22Rv1 (cell line): ENCODE results near the gene MDM4.
A peak's percentile ranks its signal among the peaks of the same experiment; 100 is the strongest.

Experiments used
- H3K27ac ChIP-seq: fragments of 450-650 bp; 2 replicates; pipeline ENCODE4 v1.5.1; 2017
- ZFX ChIP-seq: fragments of 450-650 bp; IDR thresholded peaks from 2 replicates; pipeline ENCODE4 v1.6.1; 2017; ENCODE audit warnings: antibody characterized with exemption, borderline replicate concordance
- TF ChIP-seq, protein P1 (sequence below): fragments of 450-650 bp; IDR thresholded peaks from 2 replicates; pipeline ENCODE4 v1.5.1; 2017; ENCODE audit warnings: mild to moderate bottlenecking

Gene MDM4

DNA sequence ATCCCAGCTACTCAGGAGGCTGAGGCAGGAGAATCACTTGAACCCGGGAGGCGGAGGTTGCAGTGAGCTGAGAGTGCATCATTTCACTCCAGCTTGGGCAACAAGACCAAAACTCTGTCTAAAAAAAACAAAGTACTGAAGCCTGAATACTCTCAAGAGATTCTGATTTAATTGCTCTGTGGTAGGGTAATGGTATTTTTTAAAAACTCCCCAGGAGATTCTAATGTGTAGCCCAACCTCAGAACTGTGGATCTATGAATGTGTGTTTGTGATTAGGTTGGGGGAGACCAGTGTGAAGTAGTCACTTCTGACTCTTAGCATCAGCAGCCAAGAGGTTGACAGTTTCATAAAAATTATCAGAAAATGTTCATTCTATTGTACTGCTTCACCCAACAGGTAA lies 43.5 kb upstream of the MDM4 start:
- TF ChIP-seq, protein P1, sequence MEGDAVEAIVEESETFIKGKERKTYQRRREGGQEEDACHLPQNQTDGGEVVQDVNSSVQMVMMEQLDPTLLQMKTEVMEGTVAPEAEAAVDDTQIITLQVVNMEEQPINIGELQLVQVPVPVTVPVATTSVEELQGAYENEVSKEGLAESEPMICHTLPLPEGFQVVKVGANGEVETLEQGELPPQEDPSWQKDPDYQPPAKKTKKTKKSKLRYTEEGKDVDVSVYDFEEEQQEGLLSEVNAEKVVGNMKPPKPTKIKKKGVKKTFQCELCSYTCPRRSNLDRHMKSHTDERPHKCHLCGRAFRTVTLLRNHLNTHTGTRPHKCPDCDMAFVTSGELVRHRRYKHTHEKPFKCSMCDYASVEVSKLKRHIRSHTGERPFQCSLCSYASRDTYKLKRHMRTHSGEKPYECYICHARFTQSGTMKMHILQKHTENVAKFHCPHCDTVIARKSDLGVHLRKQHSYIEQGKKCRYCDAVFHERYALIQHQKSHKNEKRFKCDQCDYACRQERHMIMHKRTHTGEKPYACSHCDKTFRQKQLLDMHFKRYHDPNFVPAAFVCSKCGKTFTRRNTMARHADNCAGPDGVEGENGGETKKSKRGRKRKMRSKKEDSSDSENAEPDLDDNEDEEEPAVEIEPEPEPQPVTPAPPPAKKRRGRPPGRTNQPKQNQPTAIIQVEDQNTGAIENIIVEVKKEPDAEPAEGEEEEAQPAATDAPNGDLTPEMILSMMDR = no peak
- no peak for TF ChIP-seq ZFX
- H3K27ac ChIP-seq = no peak overlapping the region

DNA sequence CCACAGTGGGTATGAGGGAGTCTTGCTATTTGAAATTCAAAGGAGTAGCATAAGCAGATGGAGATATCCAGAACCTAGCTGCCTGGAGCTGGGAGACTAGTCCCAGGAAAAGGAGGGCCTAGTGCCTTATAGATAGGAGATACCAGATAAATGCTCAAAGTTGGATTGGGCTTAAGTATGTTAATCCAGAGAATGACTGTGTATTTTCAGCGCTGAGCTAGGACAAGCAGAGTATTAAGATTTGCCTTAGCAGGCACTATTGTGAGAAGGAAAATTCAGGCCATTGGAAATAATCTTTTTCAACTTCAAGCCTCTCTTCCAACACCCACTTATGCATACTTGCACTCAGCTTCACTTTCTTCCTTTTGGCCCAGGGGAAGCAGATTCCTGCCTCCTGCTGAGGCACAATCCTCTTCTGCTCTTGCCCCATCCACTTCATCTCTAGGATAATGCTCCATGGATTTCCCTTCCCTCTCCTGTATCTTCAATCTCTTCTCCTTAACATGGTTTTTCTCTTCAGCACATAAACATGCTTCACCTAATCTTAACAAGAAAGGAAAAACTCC lies 42.7 kb upstream of the MDM4 start:
- H3K27ac ChIP-seq = no peak overlapping the region
- TF ChIP-seq, protein P1 = no peak
- no peak for TF ChIP-seq ZFX

DNA sequence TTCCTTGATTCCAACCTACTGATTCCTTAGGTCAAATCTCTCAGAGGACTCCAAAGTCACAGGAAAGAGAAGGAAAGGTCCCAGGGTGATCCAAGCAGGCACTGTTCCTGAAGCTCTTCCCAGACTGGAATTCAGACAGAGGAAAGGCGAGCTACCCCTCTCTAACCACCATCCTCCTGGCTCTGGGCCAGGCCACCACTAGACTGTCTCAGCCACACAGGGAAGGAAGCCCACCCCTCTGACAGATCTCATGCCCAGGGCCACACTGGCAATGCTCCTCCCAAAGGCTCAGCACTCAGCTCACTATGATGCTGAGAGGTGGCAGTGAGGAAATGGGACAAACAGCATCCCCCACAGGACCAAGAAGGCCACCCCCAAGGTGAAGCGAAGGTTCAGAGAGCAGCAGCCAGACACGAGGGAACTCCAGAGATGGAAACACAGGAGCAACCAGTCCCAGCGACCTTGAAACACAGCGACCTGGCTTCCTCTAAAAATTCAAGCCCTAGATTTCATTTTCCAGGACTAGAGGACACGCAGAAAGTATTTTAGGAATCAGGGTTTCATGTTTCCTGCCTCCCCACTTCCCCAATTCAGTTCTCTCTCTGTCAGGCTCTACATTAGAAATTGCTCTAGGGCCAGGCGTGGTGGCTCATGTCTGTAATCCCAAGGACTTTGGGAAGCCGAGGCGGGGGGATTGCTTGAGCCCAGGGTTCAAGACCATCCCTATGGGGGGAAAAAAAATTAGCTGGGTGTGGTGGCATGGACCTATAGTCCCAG lies 40.4 kb upstream of the MDM4 start:
- no peak for TF ChIP-seq ZFX
- TF ChIP-seq, protein P1 = no peak
- no peak overlapping the region for H3K27ac ChIP-seq

DNA sequence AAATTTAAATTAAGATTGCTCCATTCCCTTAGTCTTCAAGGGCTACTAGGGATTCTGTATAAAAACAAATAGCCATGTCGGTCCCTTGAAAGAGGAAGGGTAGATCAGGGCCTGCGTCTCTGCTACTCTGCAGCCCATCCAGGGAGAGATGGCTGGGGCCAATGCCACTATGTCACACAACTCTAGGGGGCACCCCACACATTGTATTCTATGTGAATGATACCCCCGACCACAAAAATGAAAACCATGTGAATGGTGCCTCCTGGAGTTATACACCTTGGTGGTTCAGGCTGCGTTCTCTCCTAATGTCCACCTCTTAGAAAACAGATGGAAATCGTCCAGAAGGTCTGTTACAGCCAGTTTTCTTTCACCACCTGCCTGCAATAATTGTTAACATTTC lies 39.6 kb upstream of the MDM4 start:
- TF ChIP-seq, protein P1 = no peak
- no peak for TF ChIP-seq ZFX
- H3K27ac ChIP-seq = no peak overlapping the region

DNA sequence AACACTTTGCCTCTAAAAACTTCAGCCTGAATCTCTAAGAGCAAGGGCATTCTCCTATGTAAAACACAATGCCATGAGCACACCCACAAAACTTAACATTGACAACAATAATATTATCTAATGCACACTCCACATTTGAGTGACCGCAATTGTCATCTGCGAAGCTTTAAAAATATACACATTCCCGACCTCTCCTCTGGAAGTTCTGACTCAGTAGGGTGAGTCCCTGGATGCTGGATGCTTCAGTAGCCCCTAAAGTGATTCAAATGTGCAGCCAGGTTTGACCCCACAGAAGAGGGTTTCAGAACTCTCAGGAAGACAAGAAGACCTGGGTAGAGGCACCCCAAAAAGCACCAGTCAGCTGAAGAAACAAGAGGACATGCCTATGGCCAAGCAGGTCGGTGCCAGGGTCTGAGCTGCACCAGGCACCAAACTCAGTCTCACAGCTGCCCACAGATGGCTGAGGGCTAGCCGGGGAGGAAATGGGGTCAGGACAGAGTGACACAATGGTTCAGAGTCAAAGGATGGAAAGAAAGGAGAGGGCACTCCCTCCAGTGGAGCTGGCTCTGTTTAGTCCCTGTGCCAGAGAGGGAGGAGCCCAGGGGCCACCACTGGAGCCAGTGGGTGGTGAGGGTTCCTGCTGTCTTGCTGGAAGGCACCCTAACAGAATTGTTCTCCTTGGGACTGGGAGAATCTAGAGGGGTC lies 39.0 kb upstream of the MDM4 start:
- no peak overlapping the region for H3K27ac ChIP-seq
- TF ChIP-seq, protein P1 = no peak

DNA sequence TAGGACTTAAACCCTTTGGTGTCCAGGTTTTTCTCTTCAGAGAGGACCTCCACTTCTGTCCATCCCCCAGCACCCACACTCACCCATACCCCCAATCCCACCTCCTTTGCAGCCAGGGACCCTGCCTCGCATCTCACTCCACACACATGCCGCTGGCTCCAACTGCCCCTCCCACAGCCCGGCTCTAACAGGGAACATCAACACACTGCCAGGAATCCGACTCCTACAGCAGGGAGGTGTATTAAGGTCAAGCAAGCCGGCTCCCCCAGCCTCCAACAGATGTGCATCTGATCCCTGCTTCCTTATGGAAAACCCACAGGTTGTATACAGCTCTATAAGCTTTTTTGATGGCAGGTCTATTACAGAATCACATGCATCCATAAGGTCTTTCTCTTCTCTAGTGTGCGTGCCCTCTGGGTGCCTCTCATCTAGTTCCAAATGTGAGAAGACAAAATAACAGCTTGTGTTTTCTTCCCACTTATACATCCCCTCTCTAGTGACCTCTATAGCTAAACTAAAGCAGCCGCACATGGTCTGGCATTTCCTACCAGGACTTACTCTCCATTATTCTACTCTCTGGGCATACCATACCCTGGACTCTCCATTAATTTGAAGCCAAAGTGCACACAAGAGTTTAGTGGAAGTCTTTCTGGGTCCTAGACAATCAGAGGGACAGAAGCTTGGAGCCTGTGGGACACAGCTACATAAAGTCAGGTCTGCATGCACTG lies 37.9 kb upstream of the MDM4 start:
- H3K27ac ChIP-seq = no peak overlapping the region
- TF ChIP-seq ZFX = no peak
- TF ChIP-seq, protein P1 = peak; percentile 10; the same call in 1 of the 2 replicates
